Fibroblast of skin of right quadriceps (primary cell): ENCODE data around the gene KIAA1755.

ENCODE experiments used
- DNase-seq: peaks from one replicate; pipeline ENCODE4 v3.0.0-alpha.2; 2013

KIAA1755 gene

GRCh38 chr20:38217791-38218565 is 42.6 kb downstream of the KIAA1755 start:
- peak; percentile 98 for DNase-seq

- DNase-seq, result no peak
These were observed 43.6 kb downstream of the KIAA1755 start for GRCh38 chr20:38216746-38217595.

DNA sequence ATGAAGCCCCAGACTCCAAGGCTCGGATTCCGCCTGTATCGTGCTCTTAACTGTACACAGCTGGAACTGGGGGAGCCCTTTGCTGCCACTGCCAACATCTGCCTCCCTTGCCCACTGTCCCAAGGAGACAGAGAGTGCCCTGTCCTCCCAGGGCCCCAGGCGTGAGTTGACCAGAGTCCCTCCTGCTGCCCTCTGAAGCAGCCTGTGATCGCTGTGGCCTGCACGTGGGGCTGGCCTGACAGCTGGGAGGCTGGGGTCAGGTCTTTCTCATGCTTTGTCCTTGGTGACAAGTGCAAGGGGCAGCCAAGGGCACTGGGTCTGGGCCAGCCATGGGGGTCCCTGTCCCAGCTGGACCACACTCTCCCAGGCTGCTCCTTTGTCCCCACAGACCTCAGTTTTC is 44.3 kb downstream of the KIAA1755 start:
- no peak for DNase-seq

- DNase-seq, result no peak
These were observed 45.0 kb downstream of the KIAA1755 start for GRCh38 chr20:38215194-38216182.

DNA sequence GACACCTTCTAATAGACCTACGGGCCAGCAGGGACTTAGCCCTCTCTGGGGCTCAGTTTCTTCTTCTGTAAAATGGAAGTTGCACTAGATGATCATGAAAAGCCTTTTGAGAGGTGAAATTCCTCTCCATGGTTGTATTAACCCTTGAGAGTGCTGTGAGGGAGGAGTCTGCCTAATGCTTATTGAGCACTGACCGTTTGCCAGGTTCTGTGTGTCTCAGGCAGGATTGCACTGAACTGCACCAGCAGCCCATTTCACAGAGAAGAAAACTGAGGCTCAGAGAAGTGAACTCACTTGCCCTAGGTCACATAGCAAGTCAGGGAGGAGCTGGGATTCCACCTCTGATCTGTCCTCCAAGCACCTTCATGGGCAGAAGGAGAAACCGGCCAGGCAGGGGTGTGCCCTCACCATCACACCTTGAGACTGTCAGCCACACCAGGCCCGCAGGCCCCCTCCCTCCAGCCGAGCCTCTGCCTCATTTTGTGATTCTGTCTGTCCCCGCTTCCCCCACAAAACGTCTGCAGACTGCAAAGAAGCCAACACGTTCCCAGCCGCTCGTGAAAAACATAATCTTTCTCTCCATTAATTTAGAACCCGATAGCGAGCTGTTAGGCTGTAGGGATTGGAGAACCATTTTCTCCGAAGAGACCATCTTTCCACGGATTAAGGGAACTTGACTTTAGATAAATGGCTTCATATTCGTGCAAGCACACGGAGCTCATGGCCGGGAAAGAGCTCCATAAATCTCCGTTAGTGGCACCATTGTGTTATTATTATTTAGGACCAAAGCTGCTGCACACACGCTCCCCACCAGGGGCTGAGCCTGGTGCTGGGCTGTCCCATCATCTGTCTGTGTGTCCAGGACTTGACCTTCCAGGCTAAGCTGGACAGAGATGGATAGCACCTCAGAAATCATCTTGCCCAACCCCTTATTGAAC is 46.0 kb downstream of the KIAA1755 start:
- no peak for DNase-seq

DNA sequence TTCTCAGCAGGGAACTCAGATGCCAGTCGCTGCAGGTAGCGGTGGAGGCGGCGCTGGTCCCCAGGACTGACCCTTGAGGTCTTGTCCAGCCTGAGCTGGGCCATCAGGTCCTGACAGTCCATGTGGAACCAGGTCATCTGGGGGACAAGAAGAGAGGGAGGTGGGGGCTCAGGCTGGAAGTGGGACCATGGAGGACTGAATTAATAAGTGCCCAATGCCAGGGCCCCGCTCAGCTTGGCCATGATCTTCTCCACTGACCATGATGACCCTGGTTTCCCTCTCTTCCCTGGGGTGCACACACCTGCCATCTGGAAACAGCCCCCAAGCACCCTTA is 47.0 kb downstream of the KIAA1755 start:
- no peak for DNase-seq

DNA sequence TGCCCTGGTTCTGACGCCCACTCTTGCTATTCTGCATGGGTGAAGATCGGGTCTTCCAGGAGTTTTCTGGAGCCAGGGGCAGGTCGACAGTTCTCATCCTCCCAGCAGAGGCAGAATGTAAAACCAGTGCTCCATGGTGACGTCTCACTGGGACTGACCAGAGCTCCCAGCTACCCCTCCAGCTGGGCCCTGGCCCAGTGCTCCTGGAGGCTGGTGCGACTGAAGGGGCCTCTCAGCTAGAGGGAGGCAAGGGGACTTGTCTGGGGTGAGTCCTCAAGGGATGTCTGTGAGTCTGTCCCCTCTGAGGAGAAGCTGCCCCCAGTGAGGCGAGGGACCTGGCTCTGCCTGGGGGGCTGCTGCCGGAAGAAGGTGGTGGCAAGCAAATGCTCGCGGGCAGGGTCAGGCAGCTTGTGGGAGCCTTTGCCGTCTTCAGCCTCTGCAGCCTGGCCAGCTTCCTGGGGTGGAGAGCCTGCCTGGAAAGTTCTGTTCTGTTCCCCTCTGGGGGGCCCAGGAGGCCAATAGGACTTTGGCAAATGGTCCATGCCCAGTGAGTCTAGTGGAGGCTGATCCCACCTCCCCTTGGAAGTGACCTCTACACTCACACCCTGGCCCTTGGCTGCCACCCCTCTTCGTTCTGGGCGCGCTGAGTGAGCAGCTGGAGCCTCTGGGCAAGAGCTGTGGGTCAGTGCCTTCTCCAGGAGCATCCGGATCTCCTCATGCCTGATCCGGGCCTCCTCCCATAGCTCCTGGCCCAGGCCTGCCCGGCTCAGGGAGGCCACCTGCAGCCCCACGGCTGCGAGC is 47.5 kb downstream of the KIAA1755 start:
- no peak for DNase-seq

DNA sequence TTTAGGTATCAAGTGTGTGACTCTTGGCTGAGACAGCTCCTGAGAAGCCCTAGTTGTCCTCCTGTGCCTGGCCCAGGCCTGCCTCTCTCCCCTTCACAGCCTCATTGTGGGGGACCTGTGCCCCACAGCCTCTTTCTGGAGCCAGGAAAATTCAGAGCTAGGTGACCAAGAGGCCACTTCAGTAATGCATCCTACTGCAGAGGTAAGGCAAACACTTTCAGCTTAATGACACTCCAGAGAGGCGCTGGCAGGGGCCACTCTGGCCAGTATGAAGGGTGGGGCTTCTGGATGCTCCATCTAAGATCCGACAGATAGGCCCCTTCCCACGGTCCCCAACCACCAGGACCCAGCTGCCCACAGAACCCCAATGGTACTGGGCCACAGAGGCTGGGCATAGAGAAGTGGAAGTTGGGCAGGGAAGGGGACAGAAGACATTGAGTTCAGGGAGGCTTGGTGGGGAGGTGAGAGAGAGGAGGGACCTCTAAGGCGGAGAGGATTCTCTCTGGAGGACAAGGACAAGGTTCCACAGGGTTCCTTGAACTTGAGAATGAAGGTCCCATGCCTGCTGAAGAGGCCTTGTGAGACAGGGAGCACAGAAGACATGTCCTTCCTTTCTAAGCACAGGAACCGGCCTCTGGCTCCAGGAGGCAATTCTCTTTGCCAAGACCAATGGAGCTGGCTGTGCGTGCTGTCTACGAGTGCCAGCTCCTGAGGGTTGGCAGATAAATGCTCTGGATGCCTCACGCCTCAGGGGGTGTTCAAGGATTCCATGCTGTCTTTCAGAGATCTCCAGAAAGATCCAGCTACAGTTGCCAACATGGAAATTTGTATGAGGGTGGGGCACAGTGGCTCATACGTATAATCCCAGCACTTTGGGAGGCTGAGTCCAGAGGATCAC is 49.1 kb downstream of the KIAA1755 start:
- DNase-seq, result no peak

DNA sequence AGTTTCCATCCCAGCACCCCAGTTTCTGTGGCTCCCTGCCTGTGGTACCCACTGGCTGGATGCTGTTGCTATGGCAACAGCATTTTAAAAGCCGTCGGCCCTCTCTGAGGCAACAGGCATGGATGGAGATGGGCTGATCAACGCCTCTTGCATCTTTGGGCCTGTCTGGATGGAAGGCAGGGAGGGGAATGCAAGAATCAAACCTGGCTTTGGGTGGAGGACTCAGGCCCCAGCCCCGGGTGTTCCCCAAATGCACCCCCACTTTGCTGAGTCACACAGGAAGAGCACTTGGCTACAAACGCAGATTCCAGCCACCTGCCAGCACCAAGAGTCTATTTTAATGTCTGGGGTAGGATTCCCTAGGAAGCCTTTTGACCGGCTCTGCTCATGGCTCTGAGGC is 49.8 kb downstream of the KIAA1755 start:
- no peak for DNase-seq

DNA sequence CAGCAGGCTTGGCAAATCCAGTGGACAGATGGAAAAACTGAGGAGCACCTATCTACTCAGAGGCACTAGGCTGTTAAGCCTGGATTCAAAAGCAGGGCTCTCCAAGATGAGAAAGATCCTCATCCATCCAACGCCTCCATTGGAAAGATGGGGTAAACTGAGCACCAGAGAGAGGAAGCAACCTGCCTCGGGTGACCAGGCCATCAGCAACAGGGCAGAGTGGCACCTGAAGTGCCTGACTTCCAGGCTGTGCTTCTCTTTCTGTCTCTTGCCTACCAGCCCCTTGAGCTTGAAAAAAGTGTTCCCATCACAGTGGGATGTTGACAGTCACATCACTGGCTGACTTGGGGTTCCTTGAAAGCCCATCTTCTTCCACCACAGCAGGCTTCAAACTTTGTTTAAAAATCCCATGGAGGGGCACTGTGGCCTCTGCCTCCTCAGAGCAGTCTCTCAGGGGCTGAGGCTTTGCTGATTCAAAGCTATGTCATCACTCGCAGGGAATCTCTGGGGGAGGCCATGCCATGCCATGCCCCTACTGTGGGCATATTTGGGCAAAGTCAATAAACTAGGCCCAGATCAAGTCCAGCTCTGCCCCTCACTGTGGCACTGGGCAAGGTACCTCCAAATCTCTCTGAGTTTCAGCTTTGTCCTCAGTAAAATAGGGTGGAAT is 50.7 kb downstream of the KIAA1755 start:
- DNase-seq, result no peak

GRCh38 chr20:38209054-38209675 is 51.4 kb downstream of the KIAA1755 start:
- DNase-seq, result no peak

- no peak for DNase-seq
These were observed 52.0 kb downstream of the KIAA1755 start for GRCh38 chr20:38208523-38208922.

DNA sequence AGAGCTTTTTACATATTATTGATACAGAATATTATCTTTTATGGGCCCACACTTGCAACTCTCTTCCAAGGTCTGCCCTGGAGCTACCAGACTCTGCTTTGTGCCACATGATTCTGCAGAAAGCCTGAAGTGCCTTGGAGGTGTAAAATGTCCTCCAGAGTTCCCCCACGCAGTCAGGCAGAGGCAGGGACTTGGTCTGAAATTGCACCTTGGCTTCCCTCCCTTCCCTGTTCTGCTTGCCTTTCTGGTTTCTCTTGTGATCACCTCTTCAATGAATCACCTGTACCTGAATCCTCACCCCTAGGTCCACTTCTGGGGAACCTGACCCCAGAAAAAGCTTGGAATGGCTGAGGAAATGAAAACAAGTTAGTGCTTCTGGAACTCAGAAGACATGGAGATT is 52.4 kb downstream of the KIAA1755 start:
- no peak for DNase-seq

- no peak for DNase-seq
These were observed 52.9 kb downstream of the KIAA1755 start for GRCh38 chr20:38207621-38208020.

GRCh38 chr20:38205001-38205400 is 55.5 kb downstream of the KIAA1755 start:
- no peak for DNase-seq

- no peak for DNase-seq
These were observed 56.6 kb downstream of the KIAA1755 start for GRCh38 chr20:38203981-38204357.

DNA sequence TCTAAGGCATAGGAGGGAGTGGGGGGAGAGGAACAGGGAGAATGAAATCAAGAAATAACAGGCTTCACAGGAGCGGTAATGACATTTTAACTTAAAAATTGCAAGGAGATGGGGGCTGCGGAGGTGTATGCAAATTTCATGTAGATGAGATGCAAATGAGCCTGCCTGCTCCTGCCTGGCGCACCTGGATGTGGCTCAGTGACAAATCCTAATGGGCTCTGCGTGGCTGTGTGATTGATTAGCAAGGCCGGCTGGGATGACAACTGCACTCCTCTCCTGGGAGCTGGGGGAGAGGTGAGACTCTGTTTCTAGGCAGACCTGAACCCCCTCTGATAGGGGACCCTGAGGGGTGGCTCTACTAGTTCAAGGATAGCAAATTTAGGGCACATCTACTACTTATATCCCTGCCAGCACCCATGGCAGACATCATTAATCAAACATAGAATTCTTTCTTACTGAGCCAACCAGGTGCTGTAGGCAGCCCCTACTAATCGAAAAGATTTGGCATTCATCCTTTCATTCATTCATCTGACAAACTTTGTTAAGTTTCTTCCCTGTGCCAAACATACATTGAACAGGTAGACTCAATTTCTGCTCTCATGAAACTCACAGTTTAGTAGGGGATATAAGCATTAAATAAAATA is 57.1 kb downstream of the KIAA1755 start:
- no peak for DNase-seq

DNA sequence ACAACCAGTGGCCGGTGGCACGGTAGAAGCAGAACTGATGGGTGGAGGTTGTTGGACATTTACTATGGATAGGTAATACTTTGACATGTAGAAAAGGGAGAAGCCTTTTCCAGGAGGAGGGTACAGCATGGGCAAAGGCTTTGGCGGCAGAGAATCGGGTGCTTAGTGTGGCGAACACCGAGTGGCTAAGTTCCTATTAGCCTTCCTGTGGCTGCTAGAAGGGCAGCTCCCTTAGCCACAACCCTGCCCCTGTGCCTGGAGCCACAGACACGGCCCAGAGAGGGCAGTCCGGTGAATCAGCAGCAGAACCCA is 57.6 kb downstream of the KIAA1755 start:
- DNase-seq, result no peak
